ENCODE data around the gene PPIP5K2. TPM values are rescaled to one million over a fixed set of nuclear protein-coding genes. Genes with fewer than 3 reads are reported as not detected.

Gene PPIP5K2
- total RNA-seq, 1 experiment from 2014 or later: 29.7 TPM

GRCh38 chr5:103093727-103094126, 26.4 kb upstream of the PPIP5K2 start:
- Mint-ChIP-seq H3K4me3 (ENCODE audit: unreplicated experiment) (no peak overlapping the region), H3K4me1 (ENCODE audit: insufficient read depth, unreplicated experiment) (no peaks in the 10 kb centered on the region), H3K27ac (ENCODE audit: low read depth, unreplicated experiment) (no peak overlapping the region), H3K27me3 (ENCODE audit: insufficient read depth, unreplicated experiment) (no peaks in the 10 kb centered on the region), H3K36me3 (ENCODE audit: insufficient read depth, unreplicated experiment) (peaks cover 37% of the 10 kb centered on the region), H3K9me3 (ENCODE audit: unreplicated experiment) (no peaks in the 10 kb centered on the region)
- TF ChIP-seq CTCF (IDR thresholded peaks at IDR 0.05; ENCODE audit: unreplicated experiment): no peak
- no TSS peak for BruUV-seq (replicated peaks)
- POLR2A ChIA-PET: no interaction called here
- CTCF ChIA-PET: interaction anchor here (0.7 to 1.0 kb wide), 2 partner anchors 139 to 413 kb away, joined by 3 to 4 read pairs; no protein-coding TSS in a partner anchor
- DNase-seq (ENCODE audit: unreplicated experiment): no peak
- intact Hi-C loops (cut with micrococcal nuclease): no loop called here

GRCh38 chr5:103094737-103095136, 25.4 kb upstream of the PPIP5K2 start:
- DNase-seq (ENCODE audit: unreplicated experiment): no peak
- Mint-ChIP-seq H3K9me3 (ENCODE audit: unreplicated experiment) (no peaks in the 10 kb centered on the region), H3K4me3 (ENCODE audit: unreplicated experiment) (no peak overlapping the region), H3K27me3 (ENCODE audit: insufficient read depth, unreplicated experiment) (no peaks in the 10 kb centered on the region), H3K4me1 (ENCODE audit: insufficient read depth, unreplicated experiment) (no peaks in the 10 kb centered on the region), H3K27ac (ENCODE audit: low read depth, unreplicated experiment) (no peak overlapping the region), H3K36me3 (ENCODE audit: insufficient read depth, unreplicated experiment) (peaks cover 35% of the 10 kb centered on the region)
- intact Hi-C loops (cut with micrococcal nuclease): no loop called here
- no TSS peak for BruUV-seq (replicated peaks)
- CTCF ChIA-PET: no interaction called here
- POLR2A ChIA-PET: no interaction called here
- TF ChIP-seq CTCF (IDR thresholded peaks at IDR 0.05; ENCODE audit: unreplicated experiment): no peak

GRCh38 chr5:103098993-103099392, 21.1 kb upstream of the PPIP5K2 start:
- H3K36me3 Mint-ChIP-seq (ENCODE audit: insufficient read depth, unreplicated experiment): peaks cover 29% of the 10 kb centered on the region
- no peak overlapping the region for H3K27ac Mint-ChIP-seq (ENCODE audit: low read depth, unreplicated experiment)
- H3K4me3 Mint-ChIP-seq (ENCODE audit: unreplicated experiment): no peak overlapping the region
- no peaks in the 10 kb centered on the region for H3K4me1 Mint-ChIP-seq (ENCODE audit: insufficient read depth, unreplicated experiment)
- CTCF ChIA-PET: interaction anchor here (0.6 to 1.2 kb wide), 4 partner anchors 14 to 285 kb away, joined by 3 to 4 read pairs (median 3); no protein-coding TSS in a partner anchor
- H3K27me3 Mint-ChIP-seq (ENCODE audit: insufficient read depth, unreplicated experiment): no peaks in the 10 kb centered on the region
- no peak for TF ChIP-seq CTCF (IDR thresholded peaks at IDR 0.05; ENCODE audit: unreplicated experiment)
- no peaks in the 10 kb centered on the region for H3K9me3 Mint-ChIP-seq (ENCODE audit: unreplicated experiment)
- intact Hi-C loops (cut with micrococcal nuclease): no loop called here
- no TSS peak for BruUV-seq (replicated peaks)
- DNase-seq (ENCODE audit: unreplicated experiment): no peak
- POLR2A ChIA-PET: interaction anchor here (0.7 to 1.4 kb wide), 2 partner anchors 13 to 21 kb away, joined by 3 to 9 read pairs; partner anchors contain the start of genes GIN1 and PPIP5K2

- intact Hi-C loops (cut with micrococcal nuclease): no loop called here
- CTCF ChIA-PET: no interaction called here
Observed at GRCh38 chr5:103101079-103101750, 18.9 kb upstream of the PPIP5K2 start.

More at GRCh38 chr5:103101079-103101750, 18.9 kb upstream of the PPIP5K2 start:
- no TSS peak for BruUV-seq (replicated peaks)
- Mint-ChIP-seq H3K27me3 (ENCODE audit: insufficient read depth, unreplicated experiment) (no peaks in the 10 kb centered on the region), H3K36me3 (ENCODE audit: insufficient read depth, unreplicated experiment) (peaks cover 24% of the 10 kb centered on the region), H3K27ac (ENCODE audit: low read depth, unreplicated experiment) (no peak overlapping the region), H3K9me3 (ENCODE audit: unreplicated experiment) (no peaks in the 10 kb centered on the region), H3K4me3 (ENCODE audit: unreplicated experiment) (no peak overlapping the region), H3K4me1 (ENCODE audit: insufficient read depth, unreplicated experiment) (no peaks in the 10 kb centered on the region)
- POLR2A ChIA-PET: interaction anchor here (1.5 kb wide), 1 partner anchor 19 kb away, joined by 9 read pairs; the partner anchor contains the start of genes GIN1 and PPIP5K2
- DNase-seq (ENCODE audit: unreplicated experiment): no peak
- TF ChIP-seq CTCF (IDR thresholded peaks at IDR 0.05; ENCODE audit: unreplicated experiment): no peak

All from MCF 10A (cell line).